ENCODE data around the gene MFRP.
A peak's percentile ranks its signal among the peaks of the same experiment; 100 is the strongest.

The MFRP gene

DNA sequence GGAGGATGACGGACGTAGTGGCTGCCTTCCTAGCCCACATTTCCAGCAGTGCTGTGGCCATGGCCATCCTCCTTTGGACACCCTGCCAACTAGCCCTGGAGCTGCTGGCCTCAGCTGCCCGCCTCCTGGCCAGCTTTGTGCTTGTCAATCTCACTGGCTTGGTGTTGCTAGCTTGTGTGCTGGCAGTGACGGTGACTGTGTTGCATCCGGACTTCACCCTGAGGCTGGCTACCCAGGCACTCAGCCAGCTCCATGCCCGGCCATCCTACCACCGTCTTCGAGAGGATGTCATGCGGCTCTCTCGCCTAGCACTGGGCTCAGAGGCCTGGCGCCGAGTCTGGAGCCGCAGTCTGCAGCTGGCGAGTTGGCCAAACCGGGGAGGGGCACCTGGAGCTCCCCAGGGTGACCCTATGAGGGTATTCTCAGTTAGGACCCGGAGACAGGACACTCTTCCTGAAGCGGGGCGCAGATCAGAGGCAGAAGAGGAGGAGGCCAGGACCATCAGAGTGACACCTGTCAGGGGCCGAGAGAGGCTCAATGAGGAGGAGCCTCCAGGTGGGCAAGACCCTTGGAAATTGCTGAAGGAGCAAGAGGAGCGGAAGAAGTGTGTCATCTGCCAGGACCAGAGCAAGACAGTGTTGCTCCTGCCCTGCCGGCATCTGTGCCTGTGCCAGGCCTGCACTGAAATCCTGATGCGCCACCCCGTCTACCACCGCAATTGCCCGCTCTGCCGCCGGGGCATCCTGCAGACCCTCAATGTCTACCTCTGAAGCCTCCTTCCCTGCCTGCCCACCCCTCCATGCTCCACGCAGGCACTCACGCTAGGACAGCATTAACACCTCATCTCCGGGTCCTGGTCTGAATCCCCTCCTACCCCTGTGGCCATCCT lies 10.6 kb downstream of the MFRP start:
- no peak for DNase-seq

GRCh38 chr11:119335091-119335654 lies 11.3 kb downstream of the MFRP start:
- no peak for DNase-seq

DNA sequence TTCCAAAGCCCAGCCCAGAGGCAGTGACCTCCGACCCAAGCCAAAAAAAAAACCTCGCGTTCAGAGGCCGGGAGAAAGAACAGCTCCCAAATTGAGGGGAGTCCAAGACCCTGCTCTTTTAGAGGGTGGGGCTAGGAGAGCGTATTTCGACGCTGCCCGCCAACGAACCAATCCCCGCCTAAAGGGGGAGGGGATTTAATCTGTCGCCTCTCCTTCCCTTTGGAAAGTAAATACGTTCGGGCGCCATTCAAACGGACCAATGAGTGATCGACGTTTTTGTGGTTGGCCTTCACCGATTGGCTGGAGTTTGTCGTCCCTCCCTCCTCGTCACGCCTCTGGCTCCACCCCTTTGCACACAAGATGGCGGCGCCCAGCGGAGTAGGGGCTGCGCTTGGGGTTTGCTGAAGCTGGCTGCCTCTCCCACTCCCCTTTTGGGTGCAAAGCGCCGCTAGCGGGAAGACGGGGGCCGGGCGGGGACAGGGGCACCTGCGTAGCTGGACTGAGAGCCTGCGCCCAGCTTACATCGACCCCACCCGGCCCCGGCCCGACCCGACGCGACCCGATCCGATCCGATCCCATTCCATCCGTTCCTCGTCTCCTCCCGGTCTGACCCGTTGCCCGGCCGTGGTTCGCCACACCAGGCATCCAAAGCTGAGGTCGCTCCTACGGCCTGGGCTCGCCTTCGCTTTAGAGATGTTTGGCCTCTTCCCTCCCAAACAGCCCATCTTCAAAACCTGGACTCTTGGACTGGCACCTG lies 12.2 kb downstream of the MFRP start, which contains the start of gene RNF26:
Gene RNF26 (plus strand): TSS at position 354 of the 757 bp plus-strand sequence. CDS start 596 bp downstream, outside the sequence.
- peak; percentile 96 for DNase-seq

GRCh38 chr11:119332111-119332765 lies 14.3 kb downstream of the MFRP start:
- DNase-seq: no peak

- no peak for DNase-seq
Measured at GRCh38 chr11:119330237-119330636, 16.3 kb downstream of the MFRP start.

DNA sequence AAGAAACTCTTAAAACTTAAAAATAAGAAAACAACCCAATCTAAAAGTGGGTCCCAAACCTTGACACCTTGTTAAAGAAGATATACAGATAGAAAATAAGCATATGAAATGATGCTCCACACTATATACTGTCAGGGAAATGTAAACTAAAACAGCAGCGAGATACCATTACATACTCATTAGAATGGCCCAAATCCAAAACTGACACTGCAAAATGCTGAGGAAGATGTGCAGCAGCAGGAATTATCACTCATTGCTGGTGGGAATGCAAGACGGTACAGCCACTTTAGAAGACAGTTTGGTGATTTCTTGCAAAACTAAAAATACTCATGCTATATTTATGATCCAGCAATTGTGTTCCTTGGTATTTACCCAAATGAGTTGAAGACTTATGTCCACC lies 17.2 kb downstream of the MFRP start:
- DNase-seq: no peak

DNA sequence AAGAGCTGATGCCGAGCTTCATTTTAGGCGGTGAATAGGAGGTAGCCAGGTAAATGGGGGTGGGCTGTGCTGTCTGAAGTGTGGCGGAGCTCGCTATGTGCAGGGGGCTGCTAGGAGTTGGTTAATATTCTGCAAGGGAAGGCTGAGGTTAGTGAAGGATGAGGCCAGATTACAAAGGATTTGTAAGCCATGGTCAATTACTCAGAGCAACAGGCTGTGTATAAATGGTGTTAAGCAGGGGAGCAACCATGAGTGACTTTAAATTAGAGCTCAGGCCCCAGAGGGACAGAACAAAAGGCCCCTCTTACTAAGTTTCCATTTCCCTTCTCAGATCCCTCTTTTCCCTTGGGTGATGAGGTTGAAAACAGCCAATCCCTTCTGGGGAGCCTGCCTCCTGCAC lies 22.3 kb downstream of the MFRP start:
- no peak for DNase-seq

DNA sequence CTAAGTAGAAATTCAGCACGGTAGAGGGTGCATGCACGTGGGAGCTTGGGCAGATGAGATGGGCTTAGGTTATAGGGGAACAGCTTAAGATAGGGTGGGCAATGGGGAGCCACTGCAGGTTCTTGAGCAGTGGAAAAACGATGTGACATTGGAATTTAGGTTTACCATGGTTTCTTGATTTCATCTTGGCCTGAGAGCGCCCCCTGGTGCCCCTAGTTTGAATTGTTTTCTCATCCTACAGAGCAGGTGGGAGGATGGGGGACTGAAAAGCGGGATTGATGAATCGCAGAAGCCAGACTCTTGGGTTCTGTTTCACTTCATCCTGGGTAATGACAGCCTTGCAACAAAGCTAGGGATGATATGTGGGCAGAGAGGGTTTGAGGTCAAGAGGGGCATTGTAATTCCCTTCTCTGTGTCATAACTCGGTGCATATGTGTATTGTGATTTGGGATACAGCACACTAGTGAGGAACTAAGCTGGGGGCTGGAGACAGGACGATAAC lies 22.9 kb downstream of the MFRP start:
- peak; percentile 31 for DNase-seq

- no peak for DNase-seq
Measured at GRCh38 chr11:119322921-119323531, 23.5 kb downstream of the MFRP start.

DNA sequence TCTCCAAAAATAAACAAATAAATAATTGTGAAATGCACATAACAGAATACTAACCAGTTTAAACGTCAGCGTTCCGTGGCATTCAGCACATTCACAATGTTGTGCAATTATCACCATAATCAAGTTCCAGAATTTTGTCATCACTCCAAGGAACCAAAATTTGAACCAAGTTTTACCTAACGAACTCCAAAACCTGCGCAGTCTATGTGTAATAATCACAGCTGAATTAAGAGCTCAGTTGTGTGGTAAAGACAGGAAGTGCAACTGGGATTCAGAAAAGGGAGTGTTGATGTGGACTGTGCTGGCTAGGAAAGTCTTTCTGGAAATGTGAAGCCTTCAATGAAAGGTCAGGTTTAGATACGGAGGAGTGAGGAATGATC lies 24.2 kb downstream of the MFRP start:
- DNase-seq: no peak

- no peak for DNase-seq
Measured at GRCh38 chr11:119320776-119321524, 25.6 kb downstream of the MFRP start.

- no peak for DNase-seq
Measured at GRCh38 chr11:119320240-119320775, 26.2 kb downstream of the MFRP start.

- no peak for DNase-seq
Measured at GRCh38 chr11:119319700-119320239, 26.7 kb downstream of the MFRP start.

- no peak for DNase-seq
Measured at GRCh38 chr11:119319136-119319699, 27.3 kb downstream of the MFRP start.

DNA sequence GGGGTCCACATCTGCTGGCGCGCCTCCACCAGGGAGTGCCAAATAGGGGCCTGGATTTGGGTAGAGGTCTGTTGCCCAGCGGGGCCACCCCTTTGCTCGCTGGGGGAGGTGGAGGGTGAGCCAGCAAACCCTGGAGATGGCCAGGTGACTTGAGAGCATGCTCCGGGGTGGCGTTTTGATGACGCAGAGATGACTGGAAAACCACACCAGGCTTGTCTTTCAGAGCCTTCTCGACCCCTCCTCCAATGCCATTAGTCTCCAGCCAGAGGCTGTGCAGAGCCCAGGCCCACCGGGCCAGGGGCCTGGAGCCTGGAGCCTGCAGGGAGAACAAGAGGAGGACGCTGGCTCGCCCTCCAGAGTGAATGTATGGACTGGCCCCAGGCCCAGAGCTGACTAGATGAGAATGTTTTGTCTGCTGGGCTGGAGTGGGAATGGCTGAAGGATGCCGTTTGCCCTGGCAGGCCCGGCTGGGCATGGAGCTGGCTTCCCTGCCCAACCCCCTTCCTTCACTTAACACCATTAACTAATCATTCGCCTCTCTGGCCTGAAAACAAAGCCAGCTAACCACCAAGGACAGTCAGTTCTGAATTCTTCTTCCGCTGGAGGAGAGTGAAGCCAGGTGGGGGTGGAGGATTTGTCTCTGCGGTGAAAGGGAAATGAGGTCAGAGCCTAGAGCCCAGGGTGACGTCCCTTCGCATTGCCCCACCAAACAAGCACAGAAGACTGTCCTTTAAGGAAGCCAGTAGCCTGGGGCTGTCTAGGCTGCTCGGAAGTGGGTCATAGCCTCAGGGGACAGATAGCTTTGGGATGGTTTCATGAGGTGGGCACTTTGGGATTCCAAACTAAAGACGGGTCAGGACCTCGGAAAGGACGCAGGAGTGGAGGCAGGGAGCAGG lies 28.0 kb downstream of the MFRP start:
- DNase-seq: no peak

DNA sequence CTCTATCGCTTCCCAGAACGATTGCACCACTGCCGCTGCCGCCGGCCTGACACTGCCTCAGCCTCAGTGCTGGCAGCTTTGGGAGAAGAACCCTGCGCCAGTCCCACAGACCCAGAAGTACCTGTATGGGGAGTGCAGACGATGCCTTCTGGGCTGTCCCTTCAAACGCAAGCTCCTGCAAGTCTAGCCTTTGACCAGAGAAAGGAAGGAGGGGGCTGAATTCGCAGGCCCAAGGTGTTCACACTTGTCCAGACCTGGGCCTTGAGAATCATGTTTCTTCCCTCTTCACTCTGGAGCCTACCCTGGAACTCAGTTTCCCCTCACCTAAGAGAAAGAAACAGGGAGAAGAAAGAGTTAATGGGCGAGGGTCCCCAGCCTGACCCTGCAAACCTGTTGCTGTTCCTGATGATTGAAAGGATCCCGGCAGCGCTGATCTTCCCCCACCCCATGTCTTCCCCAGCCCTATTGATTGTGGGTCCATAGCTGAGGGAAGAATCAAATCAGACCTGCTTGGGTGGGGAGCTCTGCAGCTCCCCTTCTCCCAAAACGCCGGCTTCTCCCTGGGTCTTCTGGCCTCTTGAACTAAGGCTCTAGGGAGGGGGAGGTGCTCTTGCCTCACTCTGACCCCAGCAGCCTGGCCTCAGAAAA lies 28.8 kb downstream of the MFRP start:
- no peak for DNase-seq

DNA sequence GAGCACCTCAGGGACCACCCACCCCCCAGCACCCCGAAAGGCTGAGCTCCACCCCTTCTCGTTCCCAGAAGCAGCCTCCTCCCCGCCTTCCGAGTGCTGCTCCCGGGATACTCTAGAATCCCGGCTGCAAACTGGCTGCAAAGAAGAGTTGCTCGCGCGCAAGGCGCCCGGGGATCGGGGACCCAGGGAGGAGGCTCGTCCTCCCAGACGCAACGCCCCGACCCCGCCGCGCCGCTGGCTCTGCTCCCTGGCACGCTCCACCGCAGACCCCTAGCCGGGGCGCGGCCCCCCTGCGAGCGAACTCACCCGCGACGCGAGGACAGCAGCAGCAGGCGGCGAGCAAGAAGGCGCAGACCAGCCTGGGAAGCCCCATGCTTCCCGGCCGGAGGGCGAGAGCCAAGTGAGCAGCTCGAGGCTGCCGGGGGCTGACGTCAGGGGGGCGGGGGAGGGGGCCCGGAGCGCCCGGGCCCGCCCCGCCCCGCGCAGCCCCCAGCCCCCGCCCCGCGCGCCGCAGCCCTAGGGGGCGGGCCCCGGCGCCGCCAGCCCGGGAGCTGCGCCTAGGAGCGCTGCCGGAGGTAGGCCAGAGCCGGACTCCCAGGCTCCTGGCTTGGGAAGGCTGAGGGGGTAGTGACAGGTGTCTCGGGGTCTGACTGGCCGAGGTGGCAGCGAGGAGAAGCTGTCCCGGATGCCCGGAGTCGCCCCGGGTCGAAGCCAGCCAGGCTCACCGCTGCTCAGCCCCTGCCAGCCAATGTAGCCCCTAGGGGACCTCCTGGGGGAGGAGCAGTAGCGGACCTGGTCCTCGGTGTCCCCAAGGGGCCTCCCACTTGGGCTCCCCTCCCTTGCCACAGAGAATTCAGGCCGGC lies 29.5 kb downstream of the MFRP start, which contains the start of gene MCAM:
Gene MCAM (minus strand): TSS at position 402 of the 863 bp plus-strand sequence. CDS start 29 bp downstream, at position 373.
- DNase-seq: no peak

Data from DMS153 (cell line).